BE2C (cell line): ENCODE data around the gene ANKRD31.
"Not testable (repeated sequence)": the region's sequence is repeated elsewhere in the genome, so short reads cannot be mapped to it uniquely, and the experiment has no call there.

Source experiments
- DNase-seq: peaks from one replicate; pipeline ENCODE4 v3.0.0-alpha.2; 2020
- H3K27me3 ChIP-seq: fragments of 250-450 bp; sonication (Bioruptor Pico); 2 replicates; pipeline ENCODE4 v1.5.1; 2020; ENCODE audit warnings: mild to moderate bottlenecking
- H3K36me3 ChIP-seq: fragments of 250-450 bp; sonication (Bioruptor Pico); 2 replicates; pipeline ENCODE4 v1.5.1; 2020; ENCODE audit warnings: mild to moderate bottlenecking
- H3K4me1 ChIP-seq: fragments of 250-450 bp; sonication (Bioruptor Pico); 2 replicates; pipeline ENCODE4 v1.5.1; 2020
- H3K4me3 ChIP-seq: 2 replicates; pipeline ENCODE4 v1.5.1; 2011; ENCODE audit warnings: low read depth, low read length
- H3K9me3 ChIP-seq: fragments of 250-450 bp; sonication (Bioruptor Pico); 2 replicates; pipeline ENCODE4 v1.5.1; 2020
- CTCF ChIP-seq: IDR thresholded peaks from 2 replicates; pipeline ENCODE4 v1.5.1; 2012; ENCODE audit warnings: mild to moderate bottlenecking, low read depth, low read length

Gene ANKRD31

GRCh38 chr5:75239681-75240080 is 3.0 kb upstream of the ANKRD31 start:
- no peaks in the 10 kb centered on the region for H3K4me1 ChIP-seq
- H3K4me3 ChIP-seq, result no peak overlapping the region
- no peaks in the 10 kb centered on the region for H3K27me3 ChIP-seq
- DNase-seq, result no peak
- H3K9me3 ChIP-seq, result no peaks in the 10 kb centered on the region
- H3K36me3 ChIP-seq, result no peaks in the 10 kb centered on the region
- no peak for TF ChIP-seq CTCF

GRCh38 chr5:75235711-75236110 is 967 bp downstream of the ANKRD31 start:
- no peak for DNase-seq
- no peak overlapping the region; the same call in 1 of the 2 replicates for H3K4me3 ChIP-seq
- no peaks in the 10 kb centered on the region; the same call in 1 of the 2 replicates for H3K27me3 ChIP-seq
- H3K36me3 ChIP-seq, result no peaks in the 10 kb centered on the region
- H3K9me3 ChIP-seq, result no peaks in the 10 kb centered on the region
- no peak for TF ChIP-seq CTCF
- no peaks in the 10 kb centered on the region for H3K4me1 ChIP-seq

- Histone ChIP-seq H3K27me3 (no peaks in the 10 kb centered on the region; the same call in 1 of the 2 replicates), H3K4me1 (no peaks in the 10 kb centered on the region), H3K4me3 (no peak overlapping the region), H3K9me3 (no peaks in the 10 kb centered on the region; the same call in 1 of the 2 replicates), H3K36me3 (no peaks in the 10 kb centered on the region)
- DNase-seq, result no peak
- no peak for TF ChIP-seq CTCF
These were observed 2.4 kb downstream of the ANKRD31 start for GRCh38 chr5:75234251-75234650.

GRCh38 chr5:75226916-75227315 is 9.8 kb downstream of the ANKRD31 start:
- H3K4me3 ChIP-seq, result no peak overlapping the region
- TF ChIP-seq CTCF, result no peak
- H3K4me1 ChIP-seq, result no peaks in the 10 kb centered on the region

GRCh38 chr5:75225506-75225905 is 11.2 kb downstream of the ANKRD31 start:
- Histone ChIP-seq H3K9me3 (peaks cover 3% of the 10 kb centered on the region), H3K4me3 (no peak overlapping the region), H3K4me1 (no peaks in the 10 kb centered on the region), H3K36me3 (no peaks in the 10 kb centered on the region), H3K27me3 (no peaks in the 10 kb centered on the region)
- no peak for TF ChIP-seq CTCF
- DNase-seq, result no peak

More at GRCh38 chr5:75226916-75227315, 9.8 kb downstream of the ANKRD31 start:
- H3K27me3 ChIP-seq, result no peaks in the 10 kb centered on the region; the same call in 1 of the 2 replicates
- H3K9me3 ChIP-seq, result no peaks in the 10 kb centered on the region; the same call in 1 of the 2 replicates
- DNase-seq, result no peak
- H3K36me3 ChIP-seq, result no peaks in the 10 kb centered on the region

GRCh38 chr5:75220787-75221186 is 15.9 kb downstream of the ANKRD31 start:
- not testable (repeated sequence) for H3K4me1 ChIP-seq, DNase-seq, H3K4me3 ChIP-seq, H3K36me3 ChIP-seq, H3K27me3 ChIP-seq, H3K9me3 ChIP-seq

GRCh38 chr5:75214928-75215327 is 21.8 kb downstream of the ANKRD31 start:
- no peaks in the 10 kb centered on the region for H3K9me3 ChIP-seq
- no peak for TF ChIP-seq CTCF
- H3K27me3 ChIP-seq, result peaks cover 16% of the 10 kb centered on the region
- DNase-seq, result no peak
- no peaks in the 10 kb centered on the region for H3K4me1 ChIP-seq
- H3K4me3 ChIP-seq, result no peak overlapping the region
- H3K36me3 ChIP-seq, result no peaks in the 10 kb centered on the region
